GM18951 (cell line): ENCODE results near the gene COL9A3.

Source experiments
- POLR2A ChIP-seq: IDR thresholded peaks from 4 replicates; pipeline ENCODE4 v1.6.1; 2011; ENCODE audit warnings: mild to moderate bottlenecking; ENCODE audit not compliant: insufficient read length, insufficient read depth; ENCODE audit errors: extremely low read depth
- in situ Hi-C: fragments of 300-500 bp; cut with MboI; formaldehyde crosslinking; loops from one replicate; pipeline ENCODE4 v1.12.0; 2022; ENCODE audit warnings: low sequenced_read_pairs, mixed read lengths, inconsistent platforms; ENCODE audit not compliant: unreplicated experiment

The COL9A3 gene

DNA sequence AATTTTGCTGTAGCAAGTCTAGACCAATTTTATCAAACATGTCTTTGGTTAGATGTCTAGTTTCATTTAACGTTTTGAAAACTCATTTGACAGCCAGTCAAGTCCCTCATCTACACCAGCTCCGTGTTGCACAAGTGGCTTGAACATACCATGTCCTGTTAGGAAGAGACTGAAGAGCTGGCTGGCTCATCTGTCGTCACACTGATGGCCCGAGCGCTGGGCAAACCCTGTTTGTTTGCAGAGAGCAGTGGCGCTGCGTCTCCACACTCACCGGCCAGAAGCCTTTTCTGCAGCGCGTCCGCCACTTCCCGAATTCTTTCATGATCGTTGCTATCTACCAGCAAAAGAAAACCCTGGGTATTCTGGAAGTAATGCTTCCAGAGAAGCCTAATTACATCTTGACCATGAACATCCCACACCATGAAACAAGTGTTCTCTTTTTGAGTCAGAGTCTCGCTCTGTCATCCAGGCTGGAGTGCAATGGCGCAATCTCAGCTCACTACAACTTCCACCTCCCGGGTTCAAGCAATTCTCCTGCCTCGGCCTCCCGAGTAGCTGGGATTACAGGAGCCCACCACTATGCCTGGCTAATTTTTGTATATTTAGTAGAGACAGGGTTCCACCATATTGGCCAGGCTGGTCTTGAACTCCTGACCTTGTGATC is 55.5 kb downstream of the COL9A3 start:
- in situ Hi-C loops, result loop anchor here (5.0 kb wide), 1 partner anchor 35 kb away; no protein-coding TSS in a partner anchor
- TF ChIP-seq POLR2A, result no peak

DNA sequence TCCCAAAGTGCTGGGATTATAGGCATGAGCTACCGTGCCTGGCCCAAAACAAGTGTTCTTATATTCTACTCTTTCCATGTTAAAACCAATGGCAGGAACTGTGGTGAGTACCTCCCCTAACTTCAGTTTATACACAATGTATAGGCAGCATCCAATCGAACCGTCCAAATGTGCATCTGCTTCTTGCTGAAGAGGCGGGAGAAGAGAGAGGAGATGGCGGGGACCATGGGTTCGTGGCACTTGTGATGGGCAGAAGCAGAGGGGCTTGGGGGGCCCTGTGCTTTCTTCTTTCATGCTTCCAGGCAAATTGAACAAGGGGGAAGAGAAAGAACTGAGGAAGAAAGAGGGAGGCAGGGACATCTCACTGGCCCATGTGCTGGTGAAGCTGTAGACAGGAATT is 56.0 kb downstream of the COL9A3 start:
- TF ChIP-seq POLR2A, result no peak
- in situ Hi-C loops, result loop anchor here (5.0 kb wide), 1 partner anchor 34 kb away; no protein-coding TSS in a partner anchor

DNA sequence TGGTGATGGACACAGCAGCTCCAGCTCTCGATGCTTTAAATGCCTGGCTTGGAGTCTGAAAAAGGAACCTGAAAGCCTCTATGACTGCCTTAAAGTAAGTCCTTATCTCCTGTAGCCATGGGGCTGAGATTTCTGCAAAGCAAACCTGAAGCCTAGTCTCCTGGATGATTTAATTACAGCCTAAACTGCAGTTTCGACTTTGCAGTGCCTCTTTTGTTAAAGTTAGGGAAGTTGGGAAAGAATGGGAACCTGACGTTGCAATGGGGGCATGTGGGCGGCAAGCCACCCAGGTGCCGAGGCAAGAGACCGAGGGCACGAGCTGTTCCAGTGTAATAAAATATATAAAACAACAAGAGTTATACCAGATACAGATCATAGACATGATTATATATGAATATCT is 56.4 kb downstream of the COL9A3 start:
- no peak for TF ChIP-seq POLR2A
- in situ Hi-C loops, result loop anchor here (5.0 kb wide), 1 partner anchor 34 kb away; no protein-coding TSS in a partner anchor

DNA sequence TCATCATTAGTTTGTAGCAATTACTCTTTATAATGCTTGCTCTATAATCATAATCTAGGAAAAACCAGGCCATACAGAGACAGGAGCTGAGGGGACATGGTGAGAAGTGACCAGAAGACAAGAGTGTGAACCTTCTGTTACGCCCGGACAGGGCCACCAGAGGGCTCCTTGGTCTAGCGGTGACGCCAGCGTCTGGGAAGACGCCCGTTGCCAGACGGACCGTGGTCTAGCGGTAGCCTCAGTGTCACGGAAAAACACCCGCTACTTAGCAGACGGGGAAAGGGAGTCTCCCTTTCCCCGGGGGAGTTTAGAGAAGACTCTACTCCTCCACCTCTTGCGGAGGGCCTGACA is 56.8 kb downstream of the COL9A3 start:
- in situ Hi-C loops, result loop anchor here (5.0 kb wide), 1 partner anchor 34 kb away; no protein-coding TSS in a partner anchor

DNA sequence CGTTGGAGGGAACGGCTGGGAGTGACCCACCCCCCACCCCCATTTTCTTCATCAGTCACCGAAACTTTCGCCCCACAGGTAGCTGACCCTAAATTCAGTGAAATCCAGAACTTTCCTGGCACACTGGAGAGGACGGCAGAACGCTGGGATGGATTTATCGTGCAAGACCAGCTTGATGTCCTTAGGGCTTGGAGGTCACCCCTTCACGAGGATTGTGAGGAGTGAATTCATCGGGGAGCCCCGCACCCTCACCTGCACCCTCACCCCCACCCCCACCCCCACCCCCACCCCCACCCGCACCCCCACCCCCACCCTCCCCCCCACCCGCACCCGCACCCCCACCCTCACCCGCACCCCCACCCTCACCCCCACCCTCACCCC is 58.1 kb downstream of the COL9A3 start:
- in situ Hi-C loops, result loop anchor here (5.0 kb wide), 1 partner anchor 32 kb away; no protein-coding TSS in a partner anchor
- no peak for TF ChIP-seq POLR2A

DNA sequence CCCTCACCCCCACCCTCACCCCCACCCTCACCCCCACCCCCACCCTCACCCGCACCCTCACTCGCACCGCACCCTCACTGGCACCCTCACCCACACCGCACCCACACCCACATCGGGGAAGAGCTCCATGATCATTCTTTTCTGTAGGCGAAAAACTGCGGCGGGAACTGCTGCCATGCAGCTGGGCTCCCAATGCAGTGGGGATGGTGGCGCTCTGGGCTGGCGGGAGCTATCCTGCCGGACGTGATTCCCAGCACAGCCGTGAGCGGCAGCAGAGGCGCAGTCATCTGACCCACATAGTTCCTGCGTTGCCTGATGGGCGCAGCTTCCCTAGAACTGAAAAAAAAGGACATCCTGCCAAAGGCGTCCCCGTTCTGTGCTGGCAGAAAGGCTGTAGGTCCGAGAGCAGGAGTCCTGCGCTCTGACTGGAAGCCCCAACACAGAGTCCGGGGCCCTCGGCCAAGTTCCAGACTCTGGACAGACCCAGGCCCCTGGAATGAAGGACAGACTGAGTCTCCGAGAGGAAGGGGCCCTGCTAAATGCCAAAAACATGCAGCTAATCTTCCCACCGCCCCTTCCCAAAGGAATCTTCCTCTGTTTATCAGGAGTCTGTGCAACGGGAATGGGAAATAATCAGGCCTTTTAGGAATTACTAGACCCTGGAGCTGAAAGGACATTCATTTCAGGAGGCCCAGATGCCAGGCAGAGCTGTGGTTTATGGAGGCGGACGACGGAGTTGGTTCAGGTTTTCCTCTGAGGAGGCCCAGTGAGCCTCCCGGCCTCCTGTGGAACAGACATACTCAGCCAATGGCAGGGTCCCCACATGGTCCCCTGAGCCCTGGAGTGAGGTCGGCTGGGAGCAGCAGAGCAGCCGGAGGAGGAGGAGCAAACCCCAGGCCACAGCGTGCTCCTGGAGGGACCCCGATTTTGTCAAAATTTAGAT is 58.8 kb downstream of the COL9A3 start:
- no peak for TF ChIP-seq POLR2A
- in situ Hi-C loops, result no loop called here

- TF ChIP-seq POLR2A, result no peak
- in situ Hi-C loops, result no loop called here
Measured at GRCh38 chr20:62876501-62876901, 59.7 kb downstream of the COL9A3 start.

DNA sequence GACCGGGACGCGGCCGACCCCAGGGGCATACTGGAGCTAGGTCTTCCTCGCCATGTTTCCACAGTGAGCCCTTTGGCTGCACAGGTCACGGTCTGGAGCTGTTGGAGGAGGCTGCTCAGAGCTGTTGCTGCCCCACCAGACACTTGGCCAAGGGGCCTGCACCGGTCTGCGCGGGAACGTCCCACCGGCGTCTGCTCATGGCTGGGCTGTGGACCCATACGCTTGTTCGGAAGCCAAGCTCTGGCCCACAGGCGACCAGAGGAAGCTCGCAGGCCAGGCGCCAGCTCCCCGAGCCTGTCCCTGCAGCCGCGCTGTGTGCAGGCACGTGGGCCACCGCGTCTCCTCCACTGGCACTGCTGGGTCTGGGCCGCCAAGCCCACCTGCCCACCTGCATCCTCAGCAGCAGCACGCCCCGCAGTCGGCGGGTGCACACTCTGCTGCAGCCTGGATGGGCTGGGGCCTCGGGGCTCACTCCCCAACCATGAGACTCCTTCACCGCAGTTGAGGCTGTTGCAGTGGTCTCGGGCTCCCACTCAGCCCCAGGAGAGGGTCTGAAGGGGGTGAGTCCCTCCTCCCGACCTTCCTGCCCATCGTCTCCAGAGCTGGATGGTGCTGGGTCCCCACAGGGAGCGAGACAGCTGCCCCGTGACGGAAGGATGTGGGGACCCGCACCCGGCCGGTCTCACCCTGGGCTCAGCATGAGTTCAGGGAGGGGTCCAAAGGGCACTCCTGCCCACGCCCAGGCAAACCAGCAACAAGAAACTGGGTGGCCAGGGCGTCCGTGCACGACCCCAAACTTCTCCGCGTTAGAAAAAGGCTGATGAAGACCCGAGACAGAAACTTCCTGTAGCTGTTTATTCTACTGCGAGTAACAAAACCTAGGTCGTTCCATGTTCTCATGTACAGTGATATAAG is 60.3 kb downstream of the COL9A3 start:
- TF ChIP-seq POLR2A, result no peak
- in situ Hi-C loops, result no loop called here

GRCh38 chr20:62878244-62879038 is 61.6 kb downstream of the COL9A3 start:
- in situ Hi-C loops, result no loop called here
- TF ChIP-seq POLR2A, result no peak

- TF ChIP-seq POLR2A, result no peak
- in situ Hi-C loops, result no loop called here
Measured at GRCh38 chr20:62879275-62880146, 62.7 kb downstream of the COL9A3 start.

- no peak for TF ChIP-seq POLR2A
- in situ Hi-C loops, result no loop called here
Measured at GRCh38 chr20:62880147-62880934, 63.5 kb downstream of the COL9A3 start.
